Skeletal muscle tissue (tissue), 4 donors: Measurements from ENCODE around the gene CADM3. TPM values are rescaled to one million over a fixed set of nuclear protein-coding genes. Genes with fewer than 3 reads are reported as not detected.
A peak's percentile ranks its signal among the peaks of the same experiment; 100 is the strongest.

Experiments
- H3K27ac ChIP-seq: one replicate; pipeline ENCODE4 v1.7.0; 2013; ENCODE audit warnings: mild to moderate bottlenecking, low read depth, low read length, inconsistent platforms
- H3K27me3 ChIP-seq, 3 donors: one replicate each; pipeline ENCODE4 v1.7.0; 2013; ENCODE audit warnings: low read length in 3 of 3; ENCODE audit not compliant: control insufficient read depth in 3 of 3, insufficient read depth in 3 of 3
- H3K36me3 ChIP-seq, 3 donors: one replicate each; pipeline ENCODE4 v1.7.0; 2013; ENCODE audit warnings: low read length in 3 of 3; ENCODE audit not compliant: control insufficient read depth in 3 of 3, insufficient read depth in 3 of 3
- H3K4me1 ChIP-seq, 3 donors: one replicate each; pipeline ENCODE4 v1.7.0; 2013; ENCODE audit warnings: low read length in 3 of 3, mild to moderate bottlenecking in 3 of 3; ENCODE audit not compliant: control insufficient read depth in 3 of 3, insufficient read depth in 3 of 3
- H3K4me3 ChIP-seq, 3 donors: one replicate each; pipeline ENCODE4 v1.7.0; 2013; ENCODE audit warnings: low read length in 3 of 3
- H3K9ac ChIP-seq, 3 donors: one replicate each; pipeline ENCODE4 v1.7.0; 2013; ENCODE audit warnings: low read length in 3 of 3, mild to moderate bottlenecking in 3 of 3, moderate library complexity in 2 of 3, low read depth in 1 of 3
- H3K9me3 ChIP-seq, 3 donors: one replicate each; pipeline ENCODE4 v1.7.0; 2013; ENCODE audit warnings: low read length in 3 of 3; ENCODE audit not compliant: control insufficient read depth in 3 of 3
- total RNA-seq: library from RNA; depleted of rRNA; stranded (reverse); fragments of >200 nt; gene quantifications from one replicate; pipeline ENCODE4 v1.2.3, GENCODE V29; 2014
- donor health status: Osteomylitis.

CADM3 gene
- total RNA-seq, 1 donor from 2014 or later, result 0.52 TPM

- Histone ChIP-seq H3K9ac (peak within 1 kb of the TSS in 1 of 3 donors; percentile 16), H3K27ac (peak within 1 kb of the TSS; percentile 55), H3K4me1 (no peaks in the 10 kb centered on the region), H3K4me3 (peak within 1 kb of the TSS in 1 of 3 donors; percentile 27), H3K36me3 (no peaks in the 10 kb centered on the region), H3K9me3 (no peaks in the 10 kb centered on the region), H3K27me3 (peaks cover 22 to 46% (median 38%) of the 10 kb centered on the region in 3 donors)
These were observed 33.0 kb downstream of the CADM3 start, which contains the start of gene ACKR1 for GRCh38 chr1:159204161-159205141. ACKR1 (plus strand) TSS chr1:159204875; CDS start chr1:159204960, 85 bp downstream.

GRCh38 chr1:159205225-159205624 lies 33.8 kb downstream of the CADM3 start:
- H3K27ac ChIP-seq, result peak overlapping the region; percentile 55
- H3K36me3 ChIP-seq, result no peaks in the 10 kb centered on the region
- H3K9me3 ChIP-seq, result no peaks in the 10 kb centered on the region
- peak overlapping the region in 1 of 3 donors; percentile 27 for H3K4me3 ChIP-seq
- H3K27me3 ChIP-seq, result peaks cover 22 to 51% (median 38%) of the 10 kb centered on the region in 3 donors
- peak overlapping the region in 1 of 3 donors; percentile 16 for H3K9ac ChIP-seq
- H3K4me1 ChIP-seq, result no peaks in the 10 kb centered on the region

GRCh38 chr1:159206110-159206509 lies 34.7 kb downstream of the CADM3 start:
- H3K27me3 ChIP-seq, result peaks cover 22 to 51% (median 38%) of the 10 kb centered on the region in 3 donors
- no peak overlapping the region for H3K9ac ChIP-seq
- H3K36me3 ChIP-seq, result no peaks in the 10 kb centered on the region
- no peaks in the 10 kb centered on the region for H3K9me3 ChIP-seq
- H3K4me3 ChIP-seq, result peak overlapping the region in 1 of 3 donors; percentile 44
- H3K27ac ChIP-seq, result peak overlapping the region; percentile 44
- H3K4me1 ChIP-seq, result peaks cover 0 to under 1% (median 0%) of the 10 kb centered on the region in 3 donors

- no peak overlapping the region for H3K4me3 ChIP-seq
- H3K4me1 ChIP-seq, result peaks cover 0 to 7% (median 0%) of the 10 kb centered on the region in 3 donors
- H3K36me3 ChIP-seq, result no peaks in the 10 kb centered on the region
- H3K27ac ChIP-seq, result peak overlapping the region; percentile 44
- no peak overlapping the region for H3K9ac ChIP-seq
- peaks cover 22 to 43% (median 38%) of the 10 kb centered on the region in 3 donors for H3K27me3 ChIP-seq
- no peaks in the 10 kb centered on the region for H3K9me3 ChIP-seq
These were observed 35.7 kb downstream of the CADM3 start for GRCh38 chr1:159207080-159207479.

- Histone ChIP-seq H3K4me1 (peaks cover 0 to 7% (median 0%) of the 10 kb centered on the region in 3 donors), H3K27me3 (peaks cover 22 to 38% (median 38%) of the 10 kb centered on the region in 3 donors), H3K9ac (no peak overlapping the region), H3K27ac (no peak overlapping the region), H3K4me3 (no peak overlapping the region), H3K36me3 (no peaks in the 10 kb centered on the region), H3K9me3 (no peaks in the 10 kb centered on the region)
These were observed 36.4 kb downstream of the CADM3 start for GRCh38 chr1:159207774-159208173.

GRCh38 chr1:159208175-159208825 lies 36.9 kb downstream of the CADM3 start:
- peaks cover 0 to 7% (median 0%) of the 10 kb centered on the region in 3 donors for H3K4me1 ChIP-seq
- no peaks in the 10 kb centered on the region for H3K36me3 ChIP-seq
- H3K9me3 ChIP-seq, result no peaks in the 10 kb centered on the region
- no peak overlapping the region for H3K27ac ChIP-seq
- H3K9ac ChIP-seq, result no peak overlapping the region
- H3K27me3 ChIP-seq, result peaks cover 22 to 38% (median 37%) of the 10 kb centered on the region in 3 donors
- H3K4me3 ChIP-seq, result no peak overlapping the region

GRCh38 chr1:159209061-159209460 lies 37.6 kb downstream of the CADM3 start:
- Histone ChIP-seq H3K27me3 (peaks cover 22 to 38% (median 33%) of the 10 kb centered on the region in 3 donors), H3K36me3 (no peaks in the 10 kb centered on the region), H3K4me1 (peaks cover 0 to 7% (median 0%) of the 10 kb centered on the region in 3 donors), H3K9me3 (no peaks in the 10 kb centered on the region), H3K9ac (no peak overlapping the region), H3K4me3 (no peak overlapping the region), H3K27ac (no peak overlapping the region)

- Histone ChIP-seq H3K4me1 (peaks cover 0 to 7% (median 0%) of the 10 kb centered on the region in 3 donors), H3K36me3 (no peaks in the 10 kb centered on the region), H3K4me3 (no peak overlapping the region), H3K27me3 (peaks cover 12 to 28% (median 18%) of the 10 kb centered on the region in 3 donors), H3K27ac (no peak overlapping the region), H3K9me3 (no peaks in the 10 kb centered on the region), H3K9ac (no peak overlapping the region)
These were observed 40.1 kb downstream of the CADM3 start for GRCh38 chr1:159211331-159212136.

- Histone ChIP-seq H3K4me3 (no peak overlapping the region), H3K36me3 (no peaks in the 10 kb centered on the region), H3K27me3 (peaks cover 5 to 20% (median 16%) of the 10 kb centered on the region in 3 donors), H3K9me3 (no peaks in the 10 kb centered on the region), H3K27ac (no peak overlapping the region), H3K9ac (no peak overlapping the region), H3K4me1 (peaks cover 0 to 7% (median 0%) of the 10 kb centered on the region in 3 donors)
These were observed 41.2 kb downstream of the CADM3 start for GRCh38 chr1:159212596-159212995.
